HepG2 (cell line): ENCODE data around the gene EXOSC7. TPM values are rescaled to one million over a fixed set of nuclear protein-coding genes. Genes with fewer than 3 reads are reported as not detected.

Source experiments
- CBX1 ChIP-seq: IDR thresholded peaks from one replicate; pipeline ENCODE4 v1.6.1; 2016; ENCODE audit warnings: antibody characterized with exemption, low read depth
- CCDC6 ChIP-seq: sonication (generic); formaldehyde crosslinking; IDR thresholded peaks from 2 replicates; pipeline ENCODE4 v1.8.1; 2022; ENCODE audit warnings: mild to moderate bottlenecking, missing genetic modification reagents, moderate library complexity
- FOXK2 ChIP-seq: fragments of 450-650 bp; IDR thresholded peaks from 2 replicates; pipeline ENCODE4 v1.6.1; 2016
- KAT2B ChIP-seq: fragments of 150-350 bp; IDR thresholded peaks from 2 replicates; pipeline ENCODE4 v1.6.1; 2014; ENCODE audit warnings: low read depth, low read length, borderline replicate concordance
- MAX ChIP-seq: IDR thresholded peaks from 2 replicates; pipeline ENCODE4 v1.6.1; 2012; ENCODE audit warnings: inconsistent platforms
- MXI1 ChIP-seq: IDR thresholded peaks from 3 replicates; pipeline ENCODE4 v1.6.1; 2012; ENCODE audit warnings: low read depth, low read length, inconsistent platforms, borderline replicate concordance
- NFKB2 ChIP-seq: sonication (generic); formaldehyde crosslinking; IDR thresholded peaks from 2 replicates; pipeline ENCODE4 v1.4.0; 2020; ENCODE audit warnings: missing genetic modification reagents, borderline replicate concordance
- RELA ChIP-seq: sonication (generic); formaldehyde crosslinking; IDR thresholded peaks from 2 replicates; pipeline ENCODE4 v1.4.0; 2020; ENCODE audit warnings: missing genetic modification reagents
- SALL1 ChIP-seq: sonication (generic); formaldehyde crosslinking; IDR thresholded peaks from 2 replicates; pipeline ENCODE4 v1.8.0; 2022; ENCODE audit warnings: mild to moderate bottlenecking, missing genetic modification reagents
- SMARCE1 ChIP-seq: fragments of 450-650 bp; IDR thresholded peaks from 2 replicates; pipeline ENCODE4 v1.6.1; 2017; ENCODE audit warnings: borderline replicate concordance
- YEATS2 ChIP-seq: sonication (generic); formaldehyde crosslinking; IDR thresholded peaks from 2 replicates; pipeline ENCODE4 v1.4.0; 2020; ENCODE audit warnings: missing genetic modification reagents, borderline replicate concordance
- ZEB1 ChIP-seq: IDR thresholded peaks from 2 replicates; pipeline ENCODE4 v1.6.1; 2012; ENCODE audit warnings: mild to moderate bottlenecking, low read depth, inconsistent platforms; ENCODE audit not compliant: insufficient replicate concordance
- ZFP36L2 ChIP-seq: sonication (generic); formaldehyde crosslinking; IDR thresholded peaks from 2 replicates; pipeline ENCODE4 v1.4.0; 2020; ENCODE audit warnings: missing genetic modification reagents
- ZNF230 ChIP-seq: sonication (generic); formaldehyde crosslinking; IDR thresholded peaks from 2 replicates; pipeline ENCODE4 v1.4.0; 2020; ENCODE audit warnings: mild to moderate bottlenecking, missing genetic modification reagents
- ZNF414 ChIP-seq: sonication (generic); formaldehyde crosslinking; IDR thresholded peaks from 2 replicates; pipeline ENCODE4 v1.5.0; 2020; ENCODE audit warnings: missing genetic modification reagents
- ZNF563 ChIP-seq: sonication (generic); formaldehyde crosslinking; IDR thresholded peaks from 2 replicates; pipeline ENCODE4 v1.8.0; 2022; ENCODE audit warnings: mild to moderate bottlenecking, moderate library complexity, missing genetic modification reagents
- ZNF589 ChIP-seq: sonication (generic); formaldehyde crosslinking; conservative IDR thresholded peaks from 2 replicates; pipeline ENCODE4 v1.8.0; 2022; ENCODE audit warnings: mild to moderate bottlenecking, moderate library complexity, missing genetic modification reagents
- ZNF747 ChIP-seq: sonication (generic); formaldehyde crosslinking; IDR thresholded peaks from 2 replicates; pipeline ENCODE4 v1.8.1; 2023; ENCODE audit warnings: missing genetic modification reagents, mild to moderate bottlenecking, borderline replicate concordance
- ZSCAN29 ChIP-seq: sonication (generic); formaldehyde crosslinking; conservative IDR thresholded peaks from 2 replicates; pipeline ENCODE4 v1.4.0; 2020; ENCODE audit warnings: mild to moderate bottlenecking, missing genetic modification reagents
- polyA plus RNA-seq, 8 experiments: library from polyadenylated mRNA; depleted of rRNA in 3 of 8; stranded (reverse) in 7 of 8; unstranded in 1 of 8; fragments of >200 nt; fragmentation: Illumina TruSeq in 4 of 8; extraction: Trizol in 4 of 8; gene quantifications; 2 replicates each; pipeline versions ENCODE4 v1.2.1 to v1.2.3, GENCODE V29; 2011 to 2016; ENCODE audit warnings: low read depth in 4 of 8, missing spikeins in 1 of 8, mixed read lengths in 1 of 8; ENCODE audit not compliant: insufficient read depth in 1 of 8
- total RNA-seq, 5 experiments: library from RNA; depleted of rRNA; stranded (reverse); fragments of >200 nt; fragmentation: Illumina TruSeq; extraction: Trizol; gene quantifications; 2 replicates each; pipeline ENCODE4 v1.2.3, GENCODE V29; 2016; ENCODE audit warnings: low read depth in 1 of 5
- TF ChIP-seq, protein P1 (sequence below): sonication (generic); formaldehyde crosslinking; IDR thresholded peaks from 2 replicates; pipeline ENCODE4 v1.9.0; 2021; ENCODE audit warnings: mild to moderate bottlenecking, missing genetic modification reagents
- TF ChIP-seq, protein P2 (sequence below): sonication (generic); formaldehyde crosslinking; IDR thresholded peaks from 2 replicates; pipeline ENCODE4 v1.5.1; 2020; ENCODE audit warnings: missing genetic modification reagents, mild to moderate bottlenecking, borderline replicate concordance

The EXOSC7 gene
- total and polyA plus RNA-seq, 2 of the 13 experiments (the other 11 are each of a cell fraction or from before 2014, with no cell fraction given) = 68.3 to 74.7 TPM

DNA sequence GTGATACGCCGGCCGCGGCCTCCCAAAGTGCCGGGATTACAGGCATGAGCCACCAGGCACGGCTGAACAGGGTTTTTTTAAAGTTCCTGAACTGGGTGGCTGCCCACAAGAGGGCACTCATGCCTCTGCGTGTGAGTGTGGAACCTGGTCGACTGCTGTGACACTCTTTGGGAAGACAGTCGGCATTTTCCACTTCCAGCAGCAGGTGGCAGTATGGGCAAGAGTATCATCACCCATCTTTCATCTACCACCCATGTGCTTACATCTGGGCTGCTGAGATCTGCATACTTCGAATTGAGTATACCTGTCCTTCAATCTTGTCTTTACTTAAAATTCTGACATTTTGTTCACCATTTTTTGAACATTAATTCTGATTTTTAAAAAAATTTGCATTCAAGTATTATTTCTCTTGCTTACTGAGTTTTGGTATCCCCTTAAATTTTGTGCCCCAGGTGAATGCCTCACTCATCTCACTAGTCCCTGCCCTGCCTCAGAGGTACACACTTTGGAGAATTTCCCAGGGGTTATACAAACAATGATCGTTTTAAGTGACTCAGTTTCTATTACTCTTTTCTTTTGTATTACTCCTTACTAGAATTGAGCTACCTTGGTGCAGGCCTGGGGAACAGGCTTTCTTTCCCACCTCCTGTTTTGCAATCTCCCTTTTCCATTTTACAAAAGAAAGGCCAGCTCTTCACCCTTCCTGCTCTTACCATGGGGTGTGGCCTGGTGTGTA lies 61.8 kb downstream of the EXOSC7 start (continued):
- TF ChIP-seq MAX (peak; percentile 39; the same call in 1 of the 2 replicates), ZNF747 (CRISPR knock-in tag) (no peak), ZNF414 (no peak), ZFP36L2 (no peak), NFKB2 (CRISPR knock-in tag) (no peak), SALL1 (peak; percentile 52), CBX1 (no peak), KAT2B (no peak), MXI1 (peak; percentile 19; the same call in 1 of the 3 replicates), ZNF230 (CRISPR knock-in tag) (peak; percentile 100), FOXK2 (no peak), ZNF589 (no peak), ZEB1 (no peak), SMARCE1 (no peak), ZNF563 (CRISPR knock-in tag) (no peak), CCDC6 (CRISPR knock-in tag) (no peak), ZSCAN29 (CRISPR knock-in tag) (0 out of 2 replicates have a peak, but pooled peaks have one; percentile 23), YEATS2 (CRISPR knock-in tag) (peak; percentile 42; the same call in 1 of the 2 replicates), RELA (CRISPR knock-in tag) (no peak)
- TF ChIP-seq, protein P1, sequence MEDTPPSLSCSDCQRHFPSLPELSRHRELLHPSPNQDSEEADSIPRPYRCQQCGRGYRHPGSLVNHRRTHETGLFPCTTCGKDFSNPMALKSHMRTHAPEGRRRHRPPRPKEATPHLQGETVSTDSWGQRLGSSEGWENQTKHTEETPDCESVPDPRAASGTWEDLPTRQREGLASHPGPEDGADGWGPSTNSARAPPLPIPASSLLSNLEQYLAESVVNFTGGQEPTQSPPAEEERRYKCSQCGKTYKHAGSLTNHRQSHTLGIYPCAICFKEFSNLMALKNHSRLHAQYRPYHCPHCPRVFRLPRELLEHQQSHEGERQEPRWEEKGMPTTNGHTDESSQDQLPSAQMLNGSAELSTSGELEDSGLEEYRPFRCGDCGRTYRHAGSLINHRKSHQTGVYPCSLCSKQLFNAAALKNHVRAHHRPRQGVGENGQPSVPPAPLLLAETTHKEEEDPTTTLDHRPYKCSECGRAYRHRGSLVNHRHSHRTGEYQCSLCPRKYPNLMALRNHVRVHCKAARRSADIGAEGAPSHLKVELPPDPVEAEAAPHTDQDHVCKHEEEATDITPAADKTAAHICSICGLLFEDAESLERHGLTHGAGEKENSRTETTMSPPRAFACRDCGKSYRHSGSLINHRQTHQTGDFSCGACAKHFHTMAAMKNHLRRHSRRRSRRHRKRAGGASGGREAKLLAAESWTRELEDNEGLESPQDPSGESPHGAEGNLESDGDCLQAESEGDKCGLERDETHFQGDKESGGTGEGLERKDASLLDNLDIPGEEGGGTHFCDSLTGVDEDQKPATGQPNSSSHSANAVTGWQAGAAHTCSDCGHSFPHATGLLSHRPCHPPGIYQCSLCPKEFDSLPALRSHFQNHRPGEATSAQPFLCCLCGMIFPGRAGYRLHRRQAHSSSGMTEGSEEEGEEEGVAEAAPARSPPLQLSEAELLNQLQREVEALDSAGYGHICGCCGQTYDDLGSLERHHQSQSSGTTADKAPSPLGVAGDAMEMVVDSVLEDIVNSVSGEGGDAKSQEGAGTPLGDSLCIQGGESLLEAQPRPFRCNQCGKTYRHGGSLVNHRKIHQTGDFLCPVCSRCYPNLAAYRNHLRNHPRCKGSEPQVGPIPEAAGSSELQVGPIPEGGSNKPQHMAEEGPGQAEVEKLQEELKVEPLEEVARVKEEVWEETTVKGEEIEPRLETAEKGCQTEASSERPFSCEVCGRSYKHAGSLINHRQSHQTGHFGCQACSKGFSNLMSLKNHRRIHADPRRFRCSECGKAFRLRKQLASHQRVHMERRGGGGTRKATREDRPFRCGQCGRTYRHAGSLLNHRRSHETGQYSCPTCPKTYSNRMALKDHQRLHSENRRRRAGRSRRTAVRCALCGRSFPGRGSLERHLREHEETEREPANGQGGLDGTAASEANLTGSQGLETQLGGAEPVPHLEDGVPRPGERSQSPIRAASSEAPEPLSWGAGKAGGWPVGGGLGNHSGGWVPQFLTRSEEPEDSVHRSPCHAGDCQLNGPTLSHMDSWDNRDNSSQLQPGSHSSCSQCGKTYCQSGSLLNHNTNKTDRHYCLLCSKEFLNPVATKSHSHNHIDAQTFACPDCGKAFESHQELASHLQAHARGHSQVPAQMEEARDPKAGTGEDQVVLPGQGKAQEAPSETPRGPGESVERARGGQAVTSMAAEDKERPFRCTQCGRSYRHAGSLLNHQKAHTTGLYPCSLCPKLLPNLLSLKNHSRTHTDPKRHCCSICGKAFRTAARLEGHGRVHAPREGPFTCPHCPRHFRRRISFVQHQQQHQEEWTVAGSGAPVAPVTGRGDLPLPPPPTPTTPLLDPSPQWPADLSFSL (CRISPR knock-in tag) = no peak
- TF ChIP-seq, protein P2, sequence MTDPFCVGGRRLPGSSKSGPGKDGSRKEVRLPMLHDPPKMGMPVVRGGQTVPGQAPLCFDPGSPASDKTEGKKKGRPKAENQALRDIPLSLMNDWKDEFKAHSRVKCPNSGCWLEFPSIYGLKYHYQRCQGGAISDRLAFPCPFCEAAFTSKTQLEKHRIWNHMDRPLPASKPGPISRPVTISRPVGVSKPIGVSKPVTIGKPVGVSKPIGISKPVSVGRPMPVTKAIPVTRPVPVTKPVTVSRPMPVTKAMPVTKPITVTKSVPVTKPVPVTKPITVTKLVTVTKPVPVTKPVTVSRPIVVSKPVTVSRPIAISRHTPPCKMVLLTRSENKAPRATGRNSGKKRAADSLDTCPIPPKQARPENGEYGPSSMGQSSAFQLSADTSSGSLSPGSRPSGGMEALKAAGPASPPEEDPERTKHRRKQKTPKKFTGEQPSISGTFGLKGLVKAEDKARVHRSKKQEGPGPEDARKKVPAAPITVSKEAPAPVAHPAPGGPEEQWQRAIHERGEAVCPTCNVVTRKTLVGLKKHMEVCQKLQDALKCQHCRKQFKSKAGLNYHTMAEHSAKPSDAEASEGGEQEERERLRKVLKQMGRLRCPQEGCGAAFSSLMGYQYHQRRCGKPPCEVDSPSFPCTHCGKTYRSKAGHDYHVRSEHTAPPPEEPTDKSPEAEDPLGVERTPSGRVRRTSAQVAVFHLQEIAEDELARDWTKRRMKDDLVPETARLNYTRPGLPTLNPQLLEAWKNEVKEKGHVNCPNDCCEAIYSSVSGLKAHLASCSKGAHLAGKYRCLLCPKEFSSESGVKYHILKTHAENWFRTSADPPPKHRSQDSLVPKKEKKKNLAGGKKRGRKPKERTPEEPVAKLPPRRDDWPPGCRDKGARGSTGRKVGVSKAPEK = 0 out of 2 replicates have a peak, but pooled peaks have one; percentile 47
